ENCODE results near the gene FXYD6. TPM values are rescaled to one million over a fixed set of nuclear protein-coding genes. Genes with fewer than 3 reads are reported as not detected.
A peak's percentile ranks its signal among the peaks of the same experiment; 100 is the strongest.
"Not testable (repeated sequence)": the region's sequence is repeated elsewhere in the genome, so short reads cannot be mapped to it uniquely, and the experiment has no call there.

FXYD6 gene, protein sequence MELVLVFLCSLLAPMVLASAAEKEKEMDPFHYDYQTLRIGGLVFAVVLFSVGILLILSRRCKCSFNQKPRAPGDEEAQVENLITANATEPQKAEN
- total RNA-seq, result 10 to 100 TPM; 45.7 to 70.0 TPM
- 10 to 100 TPM; 37.0 to 42.0 TPM for polyA plus RNA-seq
- long read RNA-seq, donor 1, transcript FXYD6-209 (9 exons, 579 nt), result minor isoform, 5 of 105 reads
- long read RNA-seq, donor 1, transcript FXYD6-204 (8 exons, 2,171 nt), result major isoform, 66 of 105 reads
- long read RNA-seq, donor 1, transcript FXYD6-212 (7 exons, 656 nt), result minor isoform, 12 of 105 reads
- long read RNA-seq, donor 1, partial matches to known transcripts, result 15 of 105 reads
- long read RNA-seq, donor 1, other reads (novel, unspliced or antisense), result 5 of 105 reads
- long read RNA-seq, donor 2, transcript FXYD6-204 (8 exons, 2,171 nt), result major isoform, 26 of 31 reads
- long read RNA-seq, donor 2, partial matches to known transcripts, result 0 of 31 reads
- long read RNA-seq, donor 2, other reads (novel, unspliced or antisense), result 0 of 31 reads
- long read RNA-seq, donor 3, transcript FXYD6-204 (8 exons, 2,171 nt), result major isoform, 20 of 35 reads
- long read RNA-seq, donor 3, partial matches to known transcripts, result 5 of 35 reads
- long read RNA-seq, donor 3, other reads (novel, unspliced or antisense), result 0 of 35 reads
- long read RNA-seq, donor 4, transcript FXYD6-204 (8 exons, 2,171 nt), result major isoform, 32 of 43 reads
- long read RNA-seq, donor 4, transcript FXYD6-212 (7 exons, 656 nt), result minor isoform, 5 of 43 reads
- long read RNA-seq, donor 4, partial matches to known transcripts, result 0 of 43 reads
- long read RNA-seq, donor 4, other reads (novel, unspliced or antisense), result 0 of 43 reads
- long read RNA-seq, donor 5, transcript FXYD6-212 (7 exons, 656 nt), result minor isoform, 8 of 90 reads
- long read RNA-seq, donor 5, transcript FXYD6-204 (8 exons, 2,171 nt), result major isoform, 64 of 90 reads
- long read RNA-seq, donor 5, partial matches to known transcripts, result 15 of 90 reads
- long read RNA-seq, donor 5, other reads (novel, unspliced or antisense), result 0 of 90 reads

DNA sequence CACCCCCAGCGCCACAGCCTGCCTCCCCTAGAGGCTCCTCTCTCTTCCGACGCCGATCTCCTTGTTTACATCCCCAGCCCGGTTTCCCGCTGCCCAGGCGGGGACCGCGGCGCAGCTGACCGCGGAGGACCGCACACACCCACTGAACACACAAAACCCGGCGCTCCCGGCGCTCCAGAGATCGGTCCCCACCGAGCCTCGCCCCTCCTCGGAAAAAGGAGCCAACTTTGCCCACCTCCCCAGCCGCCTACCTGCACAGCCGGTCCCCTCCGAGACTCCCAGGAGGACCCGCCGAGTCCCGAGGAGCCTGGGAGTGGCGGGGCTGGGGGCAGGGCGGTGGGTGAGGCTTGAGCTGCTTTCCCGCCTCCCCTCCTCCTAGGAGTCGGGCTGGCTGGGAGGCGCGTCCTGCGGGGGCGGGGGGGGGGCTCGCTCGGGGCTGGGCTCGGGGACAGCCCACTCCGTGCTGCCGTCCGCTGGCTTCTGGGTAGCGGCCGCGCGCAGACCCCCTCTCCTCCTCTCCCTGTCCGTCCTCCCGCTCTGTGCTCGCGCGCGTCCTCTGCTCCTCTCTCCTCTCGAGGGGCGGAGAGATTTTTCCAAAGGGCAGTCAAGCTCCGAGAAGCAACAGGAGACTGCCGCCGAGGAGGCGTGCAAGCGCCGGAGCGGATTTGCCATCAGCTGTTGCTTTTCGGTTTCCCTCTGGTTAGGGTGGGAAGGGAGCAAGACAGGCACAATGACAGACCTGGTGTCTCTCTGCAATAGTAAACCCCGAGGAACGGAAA lies at the start of gene FXYD6:
FXYD6 (minus strand) TSS at position 318 of the 779 bp plus-strand sequence. CDS start 33,882 bp downstream, outside the sequence.
- Histone ChIP-seq H3K27me3 (ENCODE audit: control insufficient read depth in 3 of 3, insufficient read depth in 3 of 3, low read length in 2 of 3) (peaks cover 0 to 9% (median 0%) of the 10 kb centered on the region in 3 donors), H3K9ac (ENCODE audit: insufficient read depth in 1 of 2, low read length in 2 of 2) (peak within 1 kb of the TSS in 1 of 2 donors; percentile 81), H3K9me3 (ENCODE audit: control insufficient read depth in 4 of 4, insufficient read depth in 3 of 4, low read length in 3 of 4) (no peaks in the 10 kb centered on the region), H3K4me3 (peak within 1 kb of the TSS; percentile 45), H3K36me3 (ENCODE audit: control insufficient read depth in 4 of 4, insufficient read depth in 4 of 4, low read length in 4 of 4) (peaks cover 0 to 3% (median 0%) of the 10 kb centered on the region in 4 donors), H3K27ac (ENCODE audit: low read depth in 1 of 2, low read length in 1 of 2) (peak within 1 kb of the TSS; percentile 43 to 65), H3K4me1 (ENCODE audit: control insufficient read depth in 5 of 5, insufficient read depth in 5 of 5, low read length in 5 of 5) (peaks cover 7 to 50% (median 14%) of the 10 kb centered on the region in 5 donors)
- DNase-seq (peak; percentile 95 to 97 (median 95)), ATAC-seq (ENCODE audit: insufficient read depth, low FRiP score) (no peak)
- WGBS, 2 donors, result 0 to 1% methylated on average over 51 to 62 of the region's 63 CpGs
- TF ChIP-seq CTCF (IDR thresholded peaks at IDR 0.05; ENCODE audit: control extremely low read depth, extremely low read depth), result no peak

DNA sequence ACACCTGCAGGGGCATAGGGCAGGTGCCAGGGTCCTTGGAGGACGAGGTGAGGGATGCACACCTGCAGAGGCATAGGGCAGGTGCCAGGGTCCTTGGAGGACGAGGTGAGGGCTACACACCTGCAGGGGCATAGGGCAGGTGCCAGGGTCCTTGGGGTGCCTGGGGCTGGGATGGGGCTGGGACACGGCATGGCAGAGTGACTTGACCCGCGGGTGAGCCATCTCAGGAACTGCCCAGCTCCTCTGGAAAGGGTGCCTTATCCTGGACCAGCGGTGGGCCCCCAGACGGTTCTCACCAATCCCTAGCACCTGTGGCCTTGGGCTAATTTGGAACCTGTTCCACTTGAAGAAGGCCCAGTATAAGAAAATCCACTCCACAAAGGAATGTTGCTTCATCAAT lies 49.7 kb upstream of the FXYD6 start:
- WGBS, 2 donors, result 87 to 96% methylated on average over 7 of the region's 7 CpGs

GRCh38 chr11:117925198-117925925 lies 48.9 kb upstream of the FXYD6 start:
- H3K9me3 ChIP-seq (ENCODE audit: control insufficient read depth in 4 of 4, insufficient read depth in 3 of 4, low read length in 3 of 4), result no peaks in the 10 kb centered on the region
- no peak overlapping the region for H3K4me3 ChIP-seq
- ATAC-seq (ENCODE audit: insufficient read depth, low FRiP score) (no peak), DNase-seq (no peak)
- no peaks in the 10 kb centered on the region for H3K36me3 ChIP-seq (ENCODE audit: control insufficient read depth in 4 of 4, insufficient read depth in 4 of 4, low read length in 4 of 4)
- H3K27me3 ChIP-seq (ENCODE audit: control insufficient read depth in 3 of 3, insufficient read depth in 3 of 3, low read length in 2 of 3), result no peaks in the 10 kb centered on the region
- 82 to 94% methylated on average over 11 of the region's 11 CpGs for WGBS, 2 donors
- no peak overlapping the region for H3K27ac ChIP-seq (ENCODE audit: low read depth in 1 of 2, low read length in 1 of 2)
- peaks cover 0 to 8% (median 3%) of the 10 kb centered on the region in 5 donors for H3K4me1 ChIP-seq (ENCODE audit: control insufficient read depth in 5 of 5, insufficient read depth in 5 of 5, low read length in 5 of 5)
- TF ChIP-seq CTCF (IDR thresholded peaks at IDR 0.05; ENCODE audit: control extremely low read depth, extremely low read depth), result no peak
- H3K9ac ChIP-seq (ENCODE audit: insufficient read depth in 1 of 2, low read length in 2 of 2), result no peak overlapping the region

More for the DNA sequence above, 49.7 kb upstream of the FXYD6 start:
- not testable (repeated sequence) for H3K4me1 ChIP-seq (ENCODE audit: control insufficient read depth in 5 of 5, insufficient read depth in 5 of 5, low read length in 5 of 5); ATAC-seq (ENCODE audit: insufficient read depth, low FRiP score); H3K27ac ChIP-seq (ENCODE audit: low read depth in 1 of 2, low read length in 1 of 2); H3K9me3 ChIP-seq (ENCODE audit: control insufficient read depth in 4 of 4, insufficient read depth in 3 of 4, low read length in 3 of 4); H3K27me3 ChIP-seq (ENCODE audit: control insufficient read depth in 3 of 3, insufficient read depth in 3 of 3, low read length in 2 of 3); H3K4me3 ChIP-seq; DNase-seq; H3K9ac ChIP-seq (ENCODE audit: insufficient read depth in 1 of 2, low read length in 2 of 2); H3K36me3 ChIP-seq (ENCODE audit: control insufficient read depth in 4 of 4, insufficient read depth in 4 of 4, low read length in 4 of 4)
